ENCODE measurements around the gene R3HDM2. TPM values are rescaled to one million over a fixed set of nuclear protein-coding genes. Genes with fewer than 3 reads are reported as not detected.

R3HDM2 gene
- total RNA-seq, 4 donors from 2014 or later: 26.3 to 56.9 (median 33.3) TPM

DNA sequence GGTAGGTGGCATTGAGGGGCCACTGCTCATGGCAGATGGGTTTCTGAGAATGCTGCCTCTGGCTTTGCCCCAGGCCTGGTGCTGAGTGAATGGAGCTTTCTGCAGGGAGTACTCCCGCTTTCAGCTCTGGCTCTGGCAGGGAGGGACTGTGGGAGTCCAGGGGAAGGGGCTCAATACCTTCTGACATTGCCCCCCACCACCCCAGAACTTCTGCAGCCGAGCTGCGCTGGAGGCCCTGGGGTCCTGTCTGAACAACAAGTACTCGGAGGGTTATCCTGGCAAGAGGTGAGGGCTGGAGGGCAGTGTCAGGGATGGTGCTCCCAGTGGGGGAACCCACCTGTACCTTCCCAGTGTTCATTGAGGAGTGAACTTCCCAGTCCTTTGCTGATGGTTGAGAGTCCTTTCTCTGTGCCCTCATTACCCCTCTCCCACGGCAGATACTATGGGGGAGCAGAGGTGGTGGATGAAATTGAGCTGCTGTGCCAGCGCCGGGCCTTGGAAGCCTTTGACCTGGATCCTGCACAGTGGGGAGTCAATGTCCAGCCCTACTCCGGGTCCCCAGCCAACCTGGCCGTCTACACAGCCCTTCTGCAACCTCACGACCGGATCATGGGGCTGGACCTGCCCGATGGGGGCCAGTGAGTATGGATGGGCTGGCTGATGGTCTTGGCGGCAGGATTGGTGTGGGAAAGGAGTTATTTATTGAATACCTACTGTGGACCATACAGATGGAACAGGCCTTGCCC, 199.4 kb downstream of the R3HDM2 start:
- intact Hi-C loops (cut with DNase I; ENCODE audit: low total_unique reads) (no loop called here), in situ Hi-C loops (cut with MboI; ENCODE audit: low pct_ligation_motif_present in 1 of 4, low pct_unique_long_range_greater_than_20kb in 1 of 4, low sequenced_read_pairs in 3 of 4) (no loop called here)
- WGBS, 2 donors (ENCODE audit: low coverage in 1 of 2): 95% methylated on average over 13 of the region's 13 CpGs; no CpG with 5 or more reads in 1 of the 2 donors
- H3K4me1 ChIP-seq: peaks cover 14 to 34% (median 23%) of the 10 kb centered on the region in 4 donors
- no peaks in the 10 kb centered on the region for H3K9me3 ChIP-seq
- H3K27me3 ChIP-seq: peaks cover 22% of the 10 kb centered on the region
- no peak overlapping the region for H3K27ac ChIP-seq
- peaks cover 0 to 16% (median 0%) of the 10 kb centered on the region in 4 donors for H3K36me3 ChIP-seq
- no peak overlapping the region for H3K4me3 ChIP-seq
- TF ChIP-seq, protein P1, sequence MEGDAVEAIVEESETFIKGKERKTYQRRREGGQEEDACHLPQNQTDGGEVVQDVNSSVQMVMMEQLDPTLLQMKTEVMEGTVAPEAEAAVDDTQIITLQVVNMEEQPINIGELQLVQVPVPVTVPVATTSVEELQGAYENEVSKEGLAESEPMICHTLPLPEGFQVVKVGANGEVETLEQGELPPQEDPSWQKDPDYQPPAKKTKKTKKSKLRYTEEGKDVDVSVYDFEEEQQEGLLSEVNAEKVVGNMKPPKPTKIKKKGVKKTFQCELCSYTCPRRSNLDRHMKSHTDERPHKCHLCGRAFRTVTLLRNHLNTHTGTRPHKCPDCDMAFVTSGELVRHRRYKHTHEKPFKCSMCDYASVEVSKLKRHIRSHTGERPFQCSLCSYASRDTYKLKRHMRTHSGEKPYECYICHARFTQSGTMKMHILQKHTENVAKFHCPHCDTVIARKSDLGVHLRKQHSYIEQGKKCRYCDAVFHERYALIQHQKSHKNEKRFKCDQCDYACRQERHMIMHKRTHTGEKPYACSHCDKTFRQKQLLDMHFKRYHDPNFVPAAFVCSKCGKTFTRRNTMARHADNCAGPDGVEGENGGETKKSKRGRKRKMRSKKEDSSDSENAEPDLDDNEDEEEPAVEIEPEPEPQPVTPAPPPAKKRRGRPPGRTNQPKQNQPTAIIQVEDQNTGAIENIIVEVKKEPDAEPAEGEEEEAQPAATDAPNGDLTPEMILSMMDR (IDR thresholded peaks at IDR 0.05): no peak
- TF ChIP-seq POLR2A (IDR thresholded peaks at IDR 0.05) (no peak), EP300 (IDR thresholded peaks at IDR 0.05; ENCODE audit: low read depth) (no peak), POLR2AphosphoS5 (IDR thresholded peaks at IDR 0.05) (no peak)
- no peak for DNase-seq

GRCh38 chr12:57230381-57231155, 200.3 kb downstream of the R3HDM2 start:
- Histone ChIP-seq H3K27me3 (peaks cover 22% of the 10 kb centered on the region), H3K36me3 (peaks cover 0 to 16% (median 0%) of the 10 kb centered on the region in 4 donors), H3K27ac (peak overlapping the region in 3 of 4 donors; percentile 74 to 84 (median 76)), H3K4me3 (peak overlapping the region; percentile 51 to 78 (median 66)), H3K9me3 (no peaks in the 10 kb centered on the region), H3K4me1 (peaks cover 14 to 39% (median 25%) of the 10 kb centered on the region in 4 donors)
- in situ Hi-C loops (cut with MboI; ENCODE audit: low pct_ligation_motif_present in 1 of 4, low pct_unique_long_range_greater_than_20kb in 1 of 4, low sequenced_read_pairs in 3 of 4) (no loop called here), intact Hi-C loops (cut with DNase I; ENCODE audit: low total_unique reads) (no loop called here)
- TF ChIP-seq EP300 (IDR thresholded peaks at IDR 0.05; ENCODE audit: low read depth) (no peak), POLR2A (IDR thresholded peaks at IDR 0.05) (no peak), POLR2AphosphoS5 (IDR thresholded peaks at IDR 0.05) (no peak)
- TF ChIP-seq, protein P1 (IDR thresholded peaks at IDR 0.05): no peak
- WGBS, 2 donors (ENCODE audit: low coverage in 1 of 2): 45% methylated on average over 10 of the region's 10 CpGs; no CpG with 5 or more reads in 1 of the 2 donors
- DNase-seq: no peak

GRCh38 chr12:57229634-57230380, 201.0 kb downstream of the R3HDM2 start, which contains the start of gene SHMT2:
Gene SHMT2 (plus strand): TSS chr12:57229711. CDS start chr12:57229779, 68 bp downstream.
- Histone ChIP-seq H3K4me3 (peak within 1 kb of the TSS; percentile 51 to 78 (median 66)), H3K36me3 (peaks cover 0 to 16% (median 0%) of the 10 kb centered on the region in 4 donors), H3K4me1 (peaks cover 19 to 47% (median 30%) of the 10 kb centered on the region in 4 donors), H3K27me3 (peaks cover 25% of the 10 kb centered on the region), H3K9me3 (no peaks in the 10 kb centered on the region), H3K27ac (peak within 1 kb of the TSS; percentile 74 to 84 (median 78))
- peak in 1 of 3 donors; percentile 34 for TF ChIP-seq POLR2AphosphoS5 (IDR thresholded peaks at IDR 0.05)
- no peak for TF ChIP-seq EP300 (IDR thresholded peaks at IDR 0.05; ENCODE audit: low read depth)
- peak; percentile 37 for TF ChIP-seq POLR2A (IDR thresholded peaks at IDR 0.05)
- TF ChIP-seq, protein P1 (IDR thresholded peaks at IDR 0.05): no peak
- 0% methylated on average over 40 of the region's 42 CpGs; no CpG with 5 or more reads in 1 of the 2 donors for WGBS, 2 donors (ENCODE audit: low coverage in 1 of 2)
- peak; percentile 96 for DNase-seq
- intact Hi-C loops (cut with DNase I; ENCODE audit: low total_unique reads): no loop called here
- in situ Hi-C loops (cut with MboI; ENCODE audit: low pct_ligation_motif_present in 1 of 4, low pct_unique_long_range_greater_than_20kb in 1 of 4, low sequenced_read_pairs in 3 of 4): no loop called here

Measured in transverse colon (tissue), 4 donors.